COLO668 (cell line): ENCODE results near the gene CCDC171.
A peak's percentile ranks its signal among the peaks of the same experiment; 100 is the strongest.

ENCODE experiments used
- DNase-seq: peaks from one replicate; lab custom pipeline; 2025; ENCODE audit not compliant: unreplicated experiment; lab: John Stamatoyannopoulos, UW

CCDC171 gene

GRCh38 chr9:15867334-15867733, 314.5 kb downstream of the CCDC171 start:
- no peak for DNase-seq

- peak; percentile 18 for DNase-seq
Observed at GRCh38 chr9:15867988-15868387, 315.1 kb downstream of the CCDC171 start.

- no peak for DNase-seq
Observed at GRCh38 chr9:15873573-15874177, 320.8 kb downstream of the CCDC171 start.

GRCh38 chr9:15882328-15882727, 329.5 kb downstream of the CCDC171 start:
- no peak for DNase-seq

GRCh38 chr9:15882883-15883282, 330.0 kb downstream of the CCDC171 start:
- DNase-seq = no peak

- DNase-seq = no peak
Observed at GRCh38 chr9:15885464-15885863, 332.6 kb downstream of the CCDC171 start.

GRCh38 chr9:15889555-15889954, 336.7 kb downstream of the CCDC171 start:
- DNase-seq = no peak

- DNase-seq = no peak
Observed at GRCh38 chr9:15901572-15901971, 348.7 kb downstream of the CCDC171 start.

- no peak for DNase-seq
Observed at GRCh38 chr9:15909297-15909696, 356.5 kb downstream of the CCDC171 start.

- DNase-seq = no peak
Observed at GRCh38 chr9:15915711-15916110, 362.9 kb downstream of the CCDC171 start.

- no peak for DNase-seq
Observed at GRCh38 chr9:15927161-15927560, 374.3 kb downstream of the CCDC171 start.

- DNase-seq = no peak
Observed at GRCh38 chr9:15935661-15936305, 382.9 kb downstream of the CCDC171 start.

GRCh38 chr9:15936306-15936921, 383.6 kb downstream of the CCDC171 start:
- DNase-seq = peak; percentile 29

- no peak for DNase-seq
Observed at GRCh38 chr9:15942831-15943424, 390.1 kb downstream of the CCDC171 start.

GRCh38 chr9:15944341-15944740, 391.5 kb downstream of the CCDC171 start:
- DNase-seq = no peak

- no peak for DNase-seq
Observed at GRCh38 chr9:15959663-15960062, 406.8 kb downstream of the CCDC171 start.

- no peak for DNase-seq
Observed at GRCh38 chr9:15961217-15961616, 408.4 kb downstream of the CCDC171 start.

GRCh38 chr9:15965246-15965745, 412.5 kb downstream of the CCDC171 start:
- DNase-seq = no peak

- DNase-seq = no peak
Observed at GRCh38 chr9:15966471-15966870, 413.6 kb downstream of the CCDC171 start.

- no peak for DNase-seq
Observed at GRCh38 chr9:15967068-15967467, 414.2 kb downstream of the CCDC171 start.

GRCh38 chr9:15972760-15973159, 419.9 kb downstream of the CCDC171 start:
- DNase-seq = no peak
